Stimulated activated naive B cell treated with anti-CD40 and anti-IgM and Interleukin-4, amounts not matched to agents 10 μg/mL and 1 μg/mL and 100 μg/mL, for 72 hours (primary cell): ENCODE measurements around the gene ELMO2.

Source experiments
- ATAC-seq, 2 donors: fragments of 150-1000 bp; cut with Tn5 transposase; replicated peaks; 2 replicates each; pipeline ENCODE4 v1.10.0; 2021; ENCODE audit warnings: moderate library complexity in 1 of 2
- DNase-seq: peaks from one replicate; pipeline ENCODE4 v3.0.0; 2021
- H3K27ac Mint-ChIP-seq: one replicate; pipeline ENCODE4 v1.8.0; 2022; ENCODE audit warnings: mild to moderate bottlenecking, mixed read lengths
- H3K27me3 Mint-ChIP-seq, 2 donors: one replicate each; pipeline ENCODE4 v1.8.0; 2022; ENCODE audit warnings: mixed read lengths in 2 of 2
- H3K36me3 Mint-ChIP-seq, 2 donors: one replicate each; pipeline ENCODE4 v1.8.0; 2022; ENCODE audit warnings: mixed read lengths in 2 of 2, mild to moderate bottlenecking in 1 of 2
- H3K4me1 Mint-ChIP-seq, 2 donors: one replicate each; pipeline ENCODE4 v1.8.0; 2022; ENCODE audit warnings: mixed read lengths in 2 of 2, mild to moderate bottlenecking in 1 of 2
- H3K4me3 Mint-ChIP-seq, 2 donors: one replicate each; pipeline ENCODE4 v1.8.0; 2022; ENCODE audit warnings: mild to moderate bottlenecking in 2 of 2, mixed read lengths in 2 of 2, moderate library complexity in 1 of 2
- H3K9me3 Mint-ChIP-seq, 2 donors: one replicate each; pipeline ENCODE4 v1.8.0; 2022; ENCODE audit warnings: mixed read lengths in 2 of 2, mild to moderate bottlenecking in 1 of 2

Gene ELMO2

GRCh38 chr20:46367967-46368901 is 38.2 kb downstream of the ELMO2 start:
- Mint-ChIP-seq H3K4me1 (peaks cover 26 to 41% of the 10 kb centered on the region in 2 donors), H3K4me3 (no peak overlapping the region), H3K36me3 (peaks cover 53 to 77% of the 10 kb centered on the region in 2 donors), H3K9me3 (no peaks in the 10 kb centered on the region), H3K27ac (peak overlapping the region; percentile 83), H3K27me3 (no peaks in the 10 kb centered on the region)
- peak in 1 of 2 donors; percentile 38 for ATAC-seq
- no peak for DNase-seq

DNA sequence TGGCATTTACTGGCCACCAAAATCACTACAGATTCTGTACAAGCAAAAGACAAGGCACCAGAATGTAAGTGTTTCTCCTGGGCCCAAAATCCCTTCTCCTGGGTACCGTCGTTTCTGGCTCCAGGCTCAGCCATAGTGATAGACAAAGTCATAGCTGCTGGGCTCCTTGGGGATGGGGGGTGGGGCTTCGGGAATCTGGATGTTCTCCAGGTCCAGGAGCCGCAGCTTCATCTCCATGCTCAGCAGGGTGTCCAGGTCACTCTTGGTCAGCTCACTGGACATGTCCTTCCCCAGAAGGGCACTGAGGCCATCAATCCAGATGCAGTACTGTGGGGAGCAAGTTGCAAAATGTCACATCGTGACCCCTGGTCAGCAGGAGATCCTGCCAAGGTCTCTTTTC is 39.2 kb downstream of the ELMO2 start:
- H3K27ac Mint-ChIP-seq = no peak overlapping the region
- H3K4me1 Mint-ChIP-seq = peaks cover 35 to 51% of the 10 kb centered on the region in 2 donors
- no peaks in the 10 kb centered on the region for H3K27me3 Mint-ChIP-seq
- peaks cover 57 to 75% of the 10 kb centered on the region in 2 donors for H3K36me3 Mint-ChIP-seq
- no peak for DNase-seq
- no peak overlapping the region for H3K4me3 Mint-ChIP-seq
- no peak for ATAC-seq
- no peaks in the 10 kb centered on the region for H3K9me3 Mint-ChIP-seq

GRCh38 chr20:46366826-46367225 is 39.6 kb downstream of the ELMO2 start:
- peaks cover 38 to 55% of the 10 kb centered on the region in 2 donors for H3K4me1 Mint-ChIP-seq
- no peak overlapping the region for H3K4me3 Mint-ChIP-seq
- H3K36me3 Mint-ChIP-seq = peaks cover 56 to 74% of the 10 kb centered on the region in 2 donors

DNA sequence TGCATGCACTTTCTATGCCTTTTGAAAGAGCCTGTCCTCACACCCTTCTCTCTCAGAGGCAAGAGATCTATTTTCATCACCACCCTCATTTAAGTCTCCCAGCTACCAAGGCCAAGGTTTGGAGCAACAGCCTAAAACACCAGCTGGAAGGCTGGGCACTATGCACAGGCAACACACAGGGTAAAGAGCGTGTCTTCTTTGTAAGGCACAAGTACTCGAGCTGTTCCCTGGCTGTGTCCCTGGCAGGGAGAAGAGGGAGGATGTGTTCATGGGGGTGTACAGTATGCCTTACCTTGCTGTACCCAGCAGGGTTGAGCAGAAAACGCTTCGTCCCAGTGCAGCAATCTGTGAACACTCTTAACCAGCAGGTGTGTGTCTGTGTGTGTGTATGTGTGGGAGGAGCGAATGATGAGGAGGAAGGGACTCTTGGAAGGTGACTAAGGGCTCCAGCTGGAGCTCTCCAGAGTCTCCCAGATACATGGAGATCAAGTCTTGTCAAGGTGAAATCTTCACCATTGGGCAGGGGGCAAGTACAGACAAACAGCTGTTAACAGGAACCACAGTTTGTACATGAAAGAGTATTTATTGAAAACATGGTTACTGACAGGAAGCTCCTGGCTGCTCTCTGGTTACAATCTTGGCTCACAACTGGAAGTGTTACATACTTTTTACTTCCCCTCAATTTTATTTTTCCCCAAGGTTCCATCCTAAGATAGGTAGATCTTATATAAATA is 40.8 kb downstream of the ELMO2 start:
- H3K4me3 Mint-ChIP-seq = peak overlapping the region in 1 of 2 donors; percentile 36
- DNase-seq = no peak

More at GRCh38 chr20:46366826-46367225, 39.6 kb downstream of the ELMO2 start:
- no peak for ATAC-seq
- H3K9me3 Mint-ChIP-seq = no peaks in the 10 kb centered on the region
- no peak overlapping the region for H3K27ac Mint-ChIP-seq
- DNase-seq = no peak
- H3K27me3 Mint-ChIP-seq = no peaks in the 10 kb centered on the region

DNA sequence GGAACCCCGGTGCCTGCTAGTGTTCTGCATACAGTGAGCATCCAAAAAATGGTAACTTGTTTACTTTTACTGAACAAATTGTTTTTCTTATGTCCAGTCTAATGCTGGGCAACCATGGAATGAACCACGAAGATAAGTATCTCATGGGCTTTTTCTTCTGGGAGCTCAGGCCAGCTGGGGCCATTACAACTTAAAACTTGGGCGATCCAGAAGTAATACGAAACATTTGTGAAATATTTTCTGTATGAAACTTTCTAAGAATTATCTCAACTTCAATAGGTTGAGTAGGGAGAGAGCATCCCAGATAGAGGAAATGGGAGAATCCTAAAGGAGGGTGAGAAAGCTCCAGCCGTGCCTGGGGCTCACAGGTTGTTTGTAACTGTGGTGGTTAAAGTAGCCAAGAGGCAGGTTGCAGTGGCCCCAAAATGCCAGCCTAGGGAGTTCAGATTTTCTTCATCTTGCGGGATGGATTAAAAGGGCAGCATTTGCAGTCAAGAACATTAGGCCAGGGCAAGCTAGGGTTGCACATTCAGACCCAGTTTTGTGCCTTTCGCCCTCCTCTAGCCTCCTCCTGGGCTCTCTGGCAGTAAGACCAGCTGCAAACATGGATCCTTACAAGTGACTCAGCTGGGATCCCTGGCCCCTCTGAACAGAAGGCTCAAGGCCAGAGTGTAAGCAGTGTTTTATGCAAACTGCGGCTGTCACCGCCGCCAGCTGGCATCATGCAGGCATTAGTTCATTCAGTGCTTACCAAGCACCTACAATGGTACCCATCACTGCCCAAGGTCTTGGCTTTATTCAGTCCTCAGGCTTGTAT is 41.5 kb downstream of the ELMO2 start:
- Mint-ChIP-seq H3K27ac (peak overlapping the region; percentile 83), H3K9me3 (no peaks in the 10 kb centered on the region), H3K36me3 (peaks cover 53 to 65% of the 10 kb centered on the region in 2 donors), H3K27me3 (no peaks in the 10 kb centered on the region), H3K4me3 (peak overlapping the region; percentile 90 to 91), H3K4me1 (peaks cover 49 to 58% of the 10 kb centered on the region in 2 donors)
- DNase-seq = no peak
- ATAC-seq = no peak

More for the DNA sequence above, 40.8 kb downstream of the ELMO2 start:
- Mint-ChIP-seq H3K4me1 (peaks cover 48 to 64% of the 10 kb centered on the region in 2 donors), H3K9me3 (no peaks in the 10 kb centered on the region), H3K27ac (peak overlapping the region; percentile 42), H3K27me3 (no peaks in the 10 kb centered on the region), H3K36me3 (peaks cover 60 to 73% of the 10 kb centered on the region in 2 donors)
- no peak for ATAC-seq

DNA sequence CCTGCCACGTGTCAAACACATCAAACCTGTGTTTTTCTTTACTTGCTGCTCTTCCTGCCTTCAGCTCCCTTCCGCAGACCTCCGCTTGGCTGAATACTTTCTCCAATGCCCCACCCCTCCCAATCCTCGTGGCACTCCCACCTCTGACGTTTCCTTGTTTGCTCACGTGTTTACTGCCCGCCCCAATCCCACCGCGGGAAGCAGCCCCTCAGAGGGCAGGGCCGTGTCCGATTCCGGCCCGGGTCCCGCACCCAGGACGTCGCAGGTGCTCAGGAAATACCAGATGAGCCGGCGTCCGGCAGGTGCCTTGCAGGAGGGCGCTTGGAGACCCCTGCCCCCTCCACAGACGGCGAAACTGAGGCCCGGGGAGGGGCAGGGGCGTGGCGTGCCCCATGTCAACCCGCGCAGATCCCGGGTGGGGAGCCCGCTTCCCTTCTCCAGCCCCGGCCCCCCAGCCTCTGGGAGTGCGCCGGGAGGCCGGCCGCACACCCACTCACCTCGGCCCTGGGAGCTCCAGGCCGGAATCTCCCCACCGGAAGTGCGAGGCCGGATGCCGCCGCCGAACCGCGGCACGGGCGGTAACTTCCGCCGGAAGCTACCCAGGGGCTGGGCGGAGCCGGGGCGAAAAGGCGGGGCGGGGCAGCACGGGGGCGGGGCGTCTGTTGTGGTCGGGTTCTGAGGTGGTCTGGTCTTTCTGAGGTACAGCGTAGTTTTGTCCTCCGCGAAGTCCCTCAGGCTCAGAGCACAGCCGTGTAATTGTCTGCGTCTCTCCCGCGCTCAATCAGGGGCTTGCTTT is 42.3 kb downstream of the ELMO2 start:
- H3K27me3 Mint-ChIP-seq = no peaks in the 10 kb centered on the region
- DNase-seq (peak; percentile 80), ATAC-seq (peak; percentile 81 to 87)
- peak overlapping the region; percentile 90 to 91 for H3K4me3 Mint-ChIP-seq
- H3K27ac Mint-ChIP-seq = peak overlapping the region; percentile 88
- peaks cover 48 to 60% of the 10 kb centered on the region in 2 donors for H3K36me3 Mint-ChIP-seq
- peaks cover 51 to 58% of the 10 kb centered on the region in 2 donors for H3K4me1 Mint-ChIP-seq
- H3K9me3 Mint-ChIP-seq = no peaks in the 10 kb centered on the region

GRCh38 chr20:46362921-46363867 is 43.2 kb downstream of the ELMO2 start:
- Mint-ChIP-seq H3K9me3 (no peaks in the 10 kb centered on the region), H3K4me3 (peak overlapping the region; percentile 90 to 91), H3K4me1 (peaks cover 52 to 58% of the 10 kb centered on the region in 2 donors), H3K27ac (peak overlapping the region; percentile 88), H3K27me3 (no peaks in the 10 kb centered on the region), H3K36me3 (peaks cover 48 to 59% of the 10 kb centered on the region in 2 donors)
- DNase-seq (no peak), ATAC-seq (peak in 1 of 2 donors; percentile 1)

DNA sequence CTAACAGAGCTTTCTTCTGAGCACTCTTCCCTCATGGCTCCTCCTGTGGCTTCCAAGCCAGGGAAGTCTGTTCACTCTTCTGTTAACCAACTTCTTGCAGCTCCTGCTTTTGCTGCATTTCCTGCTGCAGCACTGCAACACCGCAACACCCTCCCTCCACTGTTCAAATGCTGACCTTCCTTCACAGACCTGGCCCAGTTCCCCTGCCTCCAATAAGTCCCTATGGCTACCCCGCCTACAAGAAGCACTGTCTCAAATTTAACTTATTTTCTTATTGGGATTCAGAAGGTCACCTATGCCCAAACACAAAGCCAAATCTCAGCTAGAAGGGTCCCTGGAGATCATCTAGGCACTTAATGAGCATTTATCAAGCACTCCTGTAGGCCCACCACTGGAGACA is 44.6 kb downstream of the ELMO2 start:
- no peaks in the 10 kb centered on the region for H3K27me3 Mint-ChIP-seq
- no peak for ATAC-seq
- H3K27ac Mint-ChIP-seq = peak overlapping the region; percentile 3
- peaks cover 53 to 60% of the 10 kb centered on the region in 2 donors for H3K36me3 Mint-ChIP-seq
- DNase-seq = no peak
- peak overlapping the region; percentile 11 to 30 for H3K4me3 Mint-ChIP-seq
- H3K4me1 Mint-ChIP-seq = peaks cover 59 to 68% of the 10 kb centered on the region in 2 donors
- no peaks in the 10 kb centered on the region for H3K9me3 Mint-ChIP-seq

DNA sequence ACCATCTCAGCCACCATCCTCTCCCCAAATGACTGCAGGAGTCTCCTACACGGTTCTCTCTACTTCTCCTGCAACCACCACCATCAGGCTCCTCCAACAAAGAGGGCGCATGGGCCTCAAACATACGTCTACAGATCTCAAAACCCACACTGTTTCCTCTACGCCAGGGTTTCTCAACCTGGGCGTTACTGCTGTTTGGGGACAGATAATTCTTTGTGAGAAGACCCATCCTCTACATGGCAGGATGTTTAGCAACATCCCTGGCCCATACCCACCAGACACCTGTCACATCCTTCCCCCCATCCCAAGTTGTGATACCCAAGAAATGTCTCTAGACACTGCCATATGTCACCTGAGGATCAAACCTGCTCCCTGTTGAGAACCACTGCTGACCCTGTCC is 45.0 kb downstream of the ELMO2 start:
- peaks cover 59 to 70% of the 10 kb centered on the region in 2 donors for H3K4me1 Mint-ChIP-seq
- no peaks in the 10 kb centered on the region for H3K9me3 Mint-ChIP-seq
- H3K36me3 Mint-ChIP-seq = peaks cover 50 to 57% of the 10 kb centered on the region in 2 donors
- ATAC-seq = no peak
- H3K4me3 Mint-ChIP-seq = peak overlapping the region; percentile 11 to 30
- H3K27me3 Mint-ChIP-seq = no peaks in the 10 kb centered on the region
- no peak for DNase-seq
- H3K27ac Mint-ChIP-seq = peak overlapping the region; percentile 0

- Mint-ChIP-seq H3K4me3 (peak overlapping the region; percentile 76 to 79), H3K9me3 (no peaks in the 10 kb centered on the region), H3K27me3 (no peaks in the 10 kb centered on the region), H3K4me1 (peaks cover 62 to 81% of the 10 kb centered on the region in 2 donors), H3K27ac (peak overlapping the region; percentile 81), H3K36me3 (peaks cover 56 to 67% of the 10 kb centered on the region in 2 donors)
- DNase-seq (peak; percentile 84), ATAC-seq (peak; percentile 91 to 92)
Measured at GRCh38 chr20:46359233-46359751, 47.1 kb downstream of the ELMO2 start.

- peak; percentile 38 to 47 for ATAC-seq
- Mint-ChIP-seq H3K27ac (peak overlapping the region; percentile 81), H3K27me3 (no peaks in the 10 kb centered on the region), H3K36me3 (peaks cover 60 to 70% of the 10 kb centered on the region in 2 donors), H3K9me3 (no peaks in the 10 kb centered on the region), H3K4me1 (peaks cover 61 to 77% of the 10 kb centered on the region in 2 donors), H3K4me3 (peak overlapping the region; percentile 76 to 79)
- DNase-seq = no peak
Measured at GRCh38 chr20:46358346-46359058, 47.9 kb downstream of the ELMO2 start.
